MCF 10A (cell line): ENCODE results near the gene TIFAB. TPM values are rescaled to one million over a fixed set of nuclear protein-coding genes. Genes with fewer than 3 reads are reported as not detected.

Experiments
- BruUV-seq: library from RNA; stranded (reverse); fragments of 400-500 nt; replicated peaks from 2 replicates; lab custom pipeline; 2021; lab: Mats Ljungman, UMichigan
- CTCF ChIA-PET: fragments of 300-600 bp; sonication (Branson Sonifier 250); formaldehyde crosslinking; extraction: SDS; loops from one replicate; lab custom pipeline; 2021; ENCODE audit warnings: antibody characterized with exemption, inconsistent platforms; lab: Yijun Ruan, JAX
- POLR2A ChIA-PET: fragments of 300-600, 350-650 bp; sonication (Branson Sonifier 250); formaldehyde crosslinking; extraction: SDS; loops from one replicate; lab custom pipeline; 2020; ENCODE audit warnings: antibody characterized with exemption, inconsistent platforms; lab: Yijun Ruan, JAX
- DNase-seq: peaks from one replicate; pipeline ENCODE4 v3.0.0-alpha.2; 2018; ENCODE audit not compliant: unreplicated experiment
- H3K27ac Mint-ChIP-seq: one replicate; pipeline ENCODE4 v1.8.0; 2022; ENCODE audit warnings: mild to moderate bottlenecking, low read depth, mixed read lengths; ENCODE audit not compliant: unreplicated experiment
- H3K27me3 Mint-ChIP-seq: one replicate; pipeline ENCODE4 v1.8.0; 2022; ENCODE audit warnings: mixed read lengths; ENCODE audit not compliant: insufficient read depth, unreplicated experiment
- H3K36me3 Mint-ChIP-seq: one replicate; pipeline ENCODE4 v1.8.0; 2022; ENCODE audit warnings: mild to moderate bottlenecking, moderate library complexity, mixed read lengths; ENCODE audit not compliant: insufficient read depth, unreplicated experiment
- H3K4me1 Mint-ChIP-seq: one replicate; pipeline ENCODE4 v1.8.0; 2022; ENCODE audit warnings: mixed read lengths; ENCODE audit not compliant: insufficient read depth, unreplicated experiment
- H3K4me3 Mint-ChIP-seq: one replicate; pipeline ENCODE4 v1.8.0; 2022; ENCODE audit warnings: mild to moderate bottlenecking, moderate library complexity, mixed read lengths; ENCODE audit not compliant: unreplicated experiment
- H3K9me3 Mint-ChIP-seq: one replicate; pipeline ENCODE4 v1.8.0; 2022; ENCODE audit warnings: mixed read lengths; ENCODE audit not compliant: unreplicated experiment
- intact Hi-C: fragments of 100-400 bp; cut with micrococcal nuclease; formaldehyde crosslinking; loops from 2 replicates; pipeline ENCODE4 v1.14.1; 2022
- total RNA-seq: library from RNA; stranded (reverse); gene quantifications from 2 replicates; pipeline ENCODE4 v1.2.3, GENCODE V29; 2022
- TF ChIP-seq, protein P1 (sequence below): fragments of 200-600 bp; IDR thresholded peaks from one replicate; pipeline ENCODE4 v1.8.0; 2022; ENCODE audit warnings: antibody characterized with exemption, mild to moderate bottlenecking; ENCODE audit not compliant: unreplicated experiment

The TIFAB gene
- total RNA-seq, 1 experiment from 2014 or later, result not detected

DNA sequence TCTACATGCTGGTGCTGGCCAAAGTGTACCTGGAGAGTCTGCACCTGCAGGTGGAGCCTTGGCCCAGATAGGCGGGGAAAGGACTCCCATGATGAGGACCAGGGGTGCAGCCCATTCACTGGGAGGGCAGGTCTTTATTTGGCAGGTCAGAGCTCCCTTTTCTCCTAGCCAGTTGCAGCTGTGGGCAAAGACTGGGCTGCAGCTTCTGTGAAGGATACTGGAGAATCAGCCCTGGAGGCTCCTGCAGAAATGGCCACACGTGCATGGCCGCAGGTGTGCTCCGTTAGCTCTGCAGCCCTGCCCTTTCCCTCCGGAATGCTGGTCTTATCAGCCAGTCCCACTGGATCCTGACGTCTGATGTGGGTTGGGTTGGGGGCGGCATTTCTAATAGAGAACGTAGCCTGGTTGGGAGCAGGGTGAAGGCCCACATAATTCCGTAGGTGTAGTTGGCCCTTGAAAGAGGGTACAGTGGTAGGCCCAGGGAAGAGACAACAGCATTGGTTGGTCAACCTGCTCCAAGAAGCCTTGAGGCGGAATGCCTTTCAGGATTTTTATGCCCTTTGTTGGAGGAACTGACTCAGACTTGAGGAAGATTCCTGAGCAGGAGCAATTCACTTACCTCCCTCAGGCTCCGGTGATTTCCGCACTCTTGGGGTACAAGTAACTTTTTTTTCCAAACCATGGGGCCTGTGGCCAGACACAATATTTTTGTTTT is 22.0 kb upstream of the TIFAB start:
- ChIA-PET CTCF (interaction anchor here (0.6 to 29.6 kb wide), 8 partner anchors 10 to 412 kb away, joined by 3 to 2166 read pairs (median 4); no protein-coding TSS in a partner anchor), POLR2A (no interaction called here)
- no peak for DNase-seq
- Mint-ChIP-seq H3K27me3 (no peaks in the 10 kb centered on the region), H3K27ac (no peak overlapping the region), H3K36me3 (no peaks in the 10 kb centered on the region), H3K4me3 (no peak overlapping the region), H3K9me3 (no peaks in the 10 kb centered on the region), H3K4me1 (no peaks in the 10 kb centered on the region)
- BruUV-seq, result no TSS peak
- intact Hi-C loops, result no loop called here
- TF ChIP-seq, protein P1, sequence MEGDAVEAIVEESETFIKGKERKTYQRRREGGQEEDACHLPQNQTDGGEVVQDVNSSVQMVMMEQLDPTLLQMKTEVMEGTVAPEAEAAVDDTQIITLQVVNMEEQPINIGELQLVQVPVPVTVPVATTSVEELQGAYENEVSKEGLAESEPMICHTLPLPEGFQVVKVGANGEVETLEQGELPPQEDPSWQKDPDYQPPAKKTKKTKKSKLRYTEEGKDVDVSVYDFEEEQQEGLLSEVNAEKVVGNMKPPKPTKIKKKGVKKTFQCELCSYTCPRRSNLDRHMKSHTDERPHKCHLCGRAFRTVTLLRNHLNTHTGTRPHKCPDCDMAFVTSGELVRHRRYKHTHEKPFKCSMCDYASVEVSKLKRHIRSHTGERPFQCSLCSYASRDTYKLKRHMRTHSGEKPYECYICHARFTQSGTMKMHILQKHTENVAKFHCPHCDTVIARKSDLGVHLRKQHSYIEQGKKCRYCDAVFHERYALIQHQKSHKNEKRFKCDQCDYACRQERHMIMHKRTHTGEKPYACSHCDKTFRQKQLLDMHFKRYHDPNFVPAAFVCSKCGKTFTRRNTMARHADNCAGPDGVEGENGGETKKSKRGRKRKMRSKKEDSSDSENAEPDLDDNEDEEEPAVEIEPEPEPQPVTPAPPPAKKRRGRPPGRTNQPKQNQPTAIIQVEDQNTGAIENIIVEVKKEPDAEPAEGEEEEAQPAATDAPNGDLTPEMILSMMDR, result no peak

DNA sequence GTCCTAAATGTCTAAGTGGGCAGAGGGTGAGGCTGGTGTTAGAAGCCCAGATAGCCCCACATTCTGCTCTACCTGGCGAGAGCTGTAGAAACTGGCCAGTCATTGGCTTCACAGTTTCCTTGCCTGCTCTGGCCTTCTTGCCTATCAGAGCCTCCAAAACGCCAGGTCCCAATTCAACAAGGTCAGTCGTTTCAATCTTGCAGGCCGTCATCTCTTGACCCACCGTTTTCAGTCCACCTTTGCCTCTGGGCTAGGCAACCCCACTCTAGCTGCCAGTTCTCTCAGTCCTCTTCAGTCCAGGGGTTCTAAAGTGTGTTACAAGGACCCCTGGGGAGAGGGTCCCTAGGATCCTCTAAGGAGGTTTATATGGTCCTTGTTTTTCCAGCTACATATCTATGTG is 20.0 kb upstream of the TIFAB start:
- BruUV-seq, result no TSS peak
- POLR2A ChIA-PET, result no interaction called here
- Mint-ChIP-seq H3K4me1 (no peaks in the 10 kb centered on the region), H3K9me3 (no peaks in the 10 kb centered on the region), H3K4me3 (no peak overlapping the region), H3K27me3 (no peaks in the 10 kb centered on the region), H3K36me3 (no peaks in the 10 kb centered on the region), H3K27ac (no peak overlapping the region)
- DNase-seq, result no peak
- TF ChIP-seq, protein P1, result no peak
- intact Hi-C loops, result no loop called here
- CTCF ChIA-PET, result interaction anchor here (9.2 to 29.6 kb wide), 2 partner anchors 8 to 88 kb away, joined by 114 to 2166 read pairs; no protein-coding TSS in a partner anchor

DNA sequence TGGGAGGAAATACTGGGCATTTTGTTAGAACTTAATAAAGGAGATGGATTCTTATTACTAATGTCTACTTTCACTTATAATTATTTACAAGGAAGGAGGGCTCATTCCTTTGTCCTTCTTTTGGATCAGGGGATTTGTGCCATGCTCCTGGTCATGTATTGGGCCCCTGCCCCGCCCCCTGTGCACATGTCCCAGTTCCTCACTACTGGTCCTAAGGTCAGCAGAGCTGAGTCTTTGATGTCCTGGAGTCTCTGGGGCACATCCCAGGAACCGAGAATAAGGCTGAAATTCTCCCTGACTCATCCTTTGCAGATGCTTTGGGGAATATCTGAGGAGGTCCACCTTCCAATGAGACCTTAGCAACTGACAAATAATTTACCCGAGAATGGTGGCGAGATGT is 19.6 kb upstream of the TIFAB start:
- Mint-ChIP-seq H3K9me3 (no peaks in the 10 kb centered on the region), H3K4me3 (no peak overlapping the region), H3K27me3 (no peaks in the 10 kb centered on the region), H3K36me3 (no peaks in the 10 kb centered on the region), H3K27ac (no peak overlapping the region), H3K4me1 (no peaks in the 10 kb centered on the region)
- no TSS peak for BruUV-seq
- POLR2A ChIA-PET, result no interaction called here
- CTCF ChIA-PET, result interaction anchor here (9.2 to 29.6 kb wide), 2 partner anchors 8 to 88 kb away, joined by 114 to 2166 read pairs; no protein-coding TSS in a partner anchor
- DNase-seq, result no peak
- intact Hi-C loops, result no loop called here
- TF ChIP-seq, protein P1, result no peak

DNA sequence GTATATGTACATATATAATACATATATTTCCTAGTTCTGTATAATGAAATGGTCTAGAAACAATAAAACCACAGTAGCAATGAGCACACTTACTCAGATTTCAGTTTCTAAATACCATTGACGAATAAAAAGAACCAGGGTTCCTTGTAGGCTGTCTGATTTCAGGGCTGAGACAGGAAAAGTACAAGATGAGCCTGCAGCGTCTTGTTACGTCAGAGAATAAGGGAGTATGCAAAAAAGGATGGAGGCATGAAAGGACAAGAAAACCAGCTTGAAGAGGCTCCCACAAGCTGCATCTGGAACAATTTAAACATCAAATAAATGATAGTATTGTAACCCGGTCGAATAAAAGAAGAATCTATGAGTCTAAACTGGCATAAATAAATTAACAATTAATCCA is 17.8 kb upstream of the TIFAB start:
- no TSS peak for BruUV-seq
- intact Hi-C loops, result no loop called here
- Mint-ChIP-seq H3K9me3 (no peaks in the 10 kb centered on the region), H3K36me3 (no peaks in the 10 kb centered on the region), H3K27ac (no peak overlapping the region), H3K4me1 (peaks cover 5% of the 10 kb centered on the region), H3K27me3 (peaks cover 7% of the 10 kb centered on the region), H3K4me3 (no peak overlapping the region)
- CTCF ChIA-PET, result interaction anchor here (0.6 to 29.6 kb wide), 8 partner anchors 8 to 90 kb away, joined by 3 to 2166 read pairs (median 4); no protein-coding TSS in a partner anchor
- POLR2A ChIA-PET, result interaction anchor here (0.7 to 1.6 kb wide), 3 partner anchors 22 to 85 kb away, joined by 3 to 8 read pairs (median 3); no protein-coding TSS in a partner anchor
- TF ChIP-seq, protein P1, result no peak
- no peak for DNase-seq
